ENCODE results near the gene IYD.
"Not testable (repeated sequence)": the region's sequence is repeated elsewhere in the genome, so short reads cannot be mapped to it uniquely, and the experiment has no call there.

Gene IYD

DNA sequence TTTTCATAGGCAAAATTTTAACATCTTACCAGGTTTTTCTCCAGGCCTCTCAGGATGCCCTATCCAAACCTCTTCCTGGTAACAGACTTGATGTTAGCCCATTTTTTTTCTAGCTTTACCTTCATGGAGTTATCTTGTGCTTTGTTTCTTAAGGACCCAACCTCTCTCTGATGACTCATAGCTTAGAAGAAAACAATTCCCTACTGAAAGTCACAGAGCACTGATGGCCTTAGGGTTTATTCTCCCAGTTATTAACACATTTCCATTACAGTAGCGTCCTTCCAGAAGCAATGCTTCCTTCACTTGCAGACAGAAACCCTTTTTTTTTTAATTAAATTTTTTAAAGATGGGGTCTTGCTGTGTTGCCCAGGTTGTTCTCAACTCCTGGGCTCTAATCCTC is 79.4 kb downstream of the IYD start:
- TF ChIP-seq, protein P1, sequence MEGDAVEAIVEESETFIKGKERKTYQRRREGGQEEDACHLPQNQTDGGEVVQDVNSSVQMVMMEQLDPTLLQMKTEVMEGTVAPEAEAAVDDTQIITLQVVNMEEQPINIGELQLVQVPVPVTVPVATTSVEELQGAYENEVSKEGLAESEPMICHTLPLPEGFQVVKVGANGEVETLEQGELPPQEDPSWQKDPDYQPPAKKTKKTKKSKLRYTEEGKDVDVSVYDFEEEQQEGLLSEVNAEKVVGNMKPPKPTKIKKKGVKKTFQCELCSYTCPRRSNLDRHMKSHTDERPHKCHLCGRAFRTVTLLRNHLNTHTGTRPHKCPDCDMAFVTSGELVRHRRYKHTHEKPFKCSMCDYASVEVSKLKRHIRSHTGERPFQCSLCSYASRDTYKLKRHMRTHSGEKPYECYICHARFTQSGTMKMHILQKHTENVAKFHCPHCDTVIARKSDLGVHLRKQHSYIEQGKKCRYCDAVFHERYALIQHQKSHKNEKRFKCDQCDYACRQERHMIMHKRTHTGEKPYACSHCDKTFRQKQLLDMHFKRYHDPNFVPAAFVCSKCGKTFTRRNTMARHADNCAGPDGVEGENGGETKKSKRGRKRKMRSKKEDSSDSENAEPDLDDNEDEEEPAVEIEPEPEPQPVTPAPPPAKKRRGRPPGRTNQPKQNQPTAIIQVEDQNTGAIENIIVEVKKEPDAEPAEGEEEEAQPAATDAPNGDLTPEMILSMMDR (IDR thresholded peaks at IDR 0.05; ENCODE audit: insufficient read depth, low read length, poor library complexity, severe bottlenecking) = no peak
- no peak for DNase-seq (ENCODE audit: extremely low read depth, insufficient read length)
- H3K36me3 ChIP-seq (ENCODE audit: control insufficient read depth, insufficient read depth, low read length) = no peaks in the 10 kb centered on the region
- H3K27me3 ChIP-seq (replicated peaks; ENCODE audit: control insufficient read depth, insufficient read depth, low read length) = no peaks in the 10 kb centered on the region
- H3K4me3 ChIP-seq (replicated peaks; ENCODE audit: low read depth, low read length) = no peak overlapping the region

DNA sequence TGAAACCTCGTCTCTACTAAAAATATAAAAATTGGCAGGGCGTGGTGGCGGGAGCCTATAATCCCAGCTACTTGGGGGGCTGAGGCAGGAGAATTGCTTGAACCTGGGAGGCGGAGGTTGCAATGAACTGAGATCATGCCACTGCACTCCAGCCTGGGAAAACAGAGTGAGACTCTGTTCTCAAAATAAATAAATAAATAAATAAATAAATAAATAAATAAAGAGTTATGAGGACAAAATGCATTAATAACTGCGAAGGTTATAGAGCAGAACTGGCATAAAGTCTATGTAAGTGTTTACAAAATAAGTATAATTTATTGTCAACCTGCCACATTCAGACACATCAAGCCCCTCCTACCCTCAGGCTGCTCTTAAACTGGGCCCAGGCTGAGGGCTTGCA is 80.2 kb downstream of the IYD start:
- not testable (repeated sequence) for H3K36me3 ChIP-seq (ENCODE audit: control insufficient read depth, insufficient read depth, low read length); H3K4me3 ChIP-seq (replicated peaks; ENCODE audit: low read depth, low read length); DNase-seq (ENCODE audit: extremely low read depth, insufficient read length); H3K27me3 ChIP-seq (replicated peaks; ENCODE audit: control insufficient read depth, insufficient read depth, low read length)

DNA sequence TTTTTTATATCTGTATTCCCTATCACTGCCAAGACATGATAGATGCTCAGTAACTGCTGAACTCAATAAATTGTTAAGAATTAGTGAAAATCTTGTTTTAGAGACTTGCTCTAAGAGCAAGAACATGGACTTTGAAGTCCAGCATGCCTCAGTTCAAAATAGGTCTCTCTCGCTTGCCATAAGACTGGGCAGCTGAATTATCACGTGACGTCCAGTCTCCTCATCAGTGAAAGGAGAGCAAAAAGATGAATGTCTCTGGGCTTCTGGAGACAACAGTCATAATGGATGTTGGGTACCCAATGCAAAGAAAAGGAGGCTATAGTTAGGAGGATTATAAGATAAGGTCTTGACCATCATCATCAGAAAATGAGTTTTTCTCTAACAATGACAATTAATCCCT is 82.1 kb downstream of the IYD start:
- Histone ChIP-seq H3K27me3 (replicated peaks; ENCODE audit: control insufficient read depth, insufficient read depth, low read length) (no peaks in the 10 kb centered on the region), H3K4me3 (replicated peaks; ENCODE audit: low read depth, low read length) (no peak overlapping the region)
- no peak for DNase-seq (ENCODE audit: extremely low read depth, insufficient read length)

DNA sequence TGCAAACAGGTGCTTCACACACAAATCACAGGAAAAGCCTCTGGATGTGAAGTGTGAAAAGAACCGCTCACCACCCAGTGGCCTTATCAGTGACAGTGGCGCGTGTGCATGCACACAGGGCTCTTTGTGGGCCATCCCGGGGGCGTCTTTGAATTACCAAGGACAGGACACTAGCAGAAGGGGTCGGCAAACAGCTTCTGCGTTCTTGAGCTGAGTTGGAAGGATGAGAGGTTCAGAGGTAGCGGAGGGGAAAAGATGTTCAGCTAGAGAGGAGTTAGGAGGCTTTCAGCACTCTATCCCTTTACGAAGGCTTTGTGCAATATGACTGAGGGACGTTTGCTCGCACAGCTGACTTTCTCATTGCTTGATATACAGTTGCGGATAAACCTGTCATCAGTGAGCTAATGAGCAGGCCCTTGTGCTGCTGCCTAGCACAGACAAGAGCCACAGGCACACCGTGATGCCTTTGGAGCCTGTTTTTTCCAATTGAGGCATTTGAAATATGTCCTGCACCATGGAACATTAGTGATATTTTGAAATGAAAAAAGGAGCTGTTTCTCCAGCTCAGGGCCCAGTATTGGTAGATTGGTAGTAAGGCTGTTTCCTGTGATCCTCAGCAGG is 83.1 kb downstream of the IYD start:
- no peaks in the 10 kb centered on the region for H3K36me3 ChIP-seq (ENCODE audit: control insufficient read depth, insufficient read depth, low read length)
- no peak overlapping the region for H3K4me3 ChIP-seq (replicated peaks; ENCODE audit: low read depth, low read length)
- no peaks in the 10 kb centered on the region; the same call in 1 of the 2 replicates for H3K27me3 ChIP-seq (replicated peaks; ENCODE audit: control insufficient read depth, insufficient read depth, low read length)
- TF ChIP-seq, protein P1 (IDR thresholded peaks at IDR 0.05; ENCODE audit: insufficient read depth, low read length, poor library complexity, severe bottlenecking) = no peak
- DNase-seq (ENCODE audit: extremely low read depth, insufficient read length) = no peak

More for the DNA sequence above, 82.1 kb downstream of the IYD start:
- H3K36me3 ChIP-seq (ENCODE audit: control insufficient read depth, insufficient read depth, low read length) = no peaks in the 10 kb centered on the region
- TF ChIP-seq, protein P1 (IDR thresholded peaks at IDR 0.05; ENCODE audit: insufficient read depth, low read length, poor library complexity, severe bottlenecking) = no peak

DNA sequence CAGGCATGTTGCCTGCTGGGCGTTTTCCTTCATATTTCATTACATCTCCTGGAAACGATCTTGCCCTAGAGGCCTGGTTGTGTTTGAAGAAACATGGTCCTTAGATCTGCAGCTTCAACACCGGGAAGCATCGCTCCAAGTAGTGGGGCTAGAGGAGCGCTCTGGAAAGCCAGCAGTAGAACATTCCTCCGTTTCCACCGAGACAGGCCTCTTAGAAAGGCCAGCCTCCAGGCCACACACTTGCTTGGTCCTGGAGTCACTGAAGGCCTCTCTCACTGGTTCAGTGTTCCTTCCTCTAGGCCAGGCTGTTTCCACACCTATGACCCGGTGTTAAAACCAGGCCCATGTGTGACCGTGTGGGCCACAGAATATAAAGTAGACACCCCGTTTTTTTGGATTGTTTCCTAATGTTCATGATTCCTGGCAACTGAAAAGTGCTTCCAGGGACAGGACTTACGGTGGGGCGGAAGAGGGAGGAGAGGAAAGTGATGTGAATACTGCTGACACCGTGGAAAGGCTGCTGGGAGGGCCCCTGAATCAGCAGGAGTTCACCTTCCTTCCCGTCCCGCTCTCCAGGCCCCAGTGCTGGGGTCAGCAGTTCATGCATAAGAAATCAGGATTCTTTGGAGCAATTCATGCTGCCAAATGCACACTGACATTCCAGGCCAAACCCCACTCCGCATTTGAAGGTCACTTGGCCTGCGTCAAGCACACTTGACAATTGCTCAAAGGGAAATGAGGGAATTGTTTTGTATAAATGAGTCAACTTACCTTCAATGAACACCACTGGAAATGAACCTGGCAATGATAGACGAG is 83.8 kb downstream of the IYD start:
- DNase-seq (ENCODE audit: extremely low read depth, insufficient read length) = no peak
- H3K27me3 ChIP-seq (replicated peaks; ENCODE audit: control insufficient read depth, insufficient read depth, low read length) = no peaks in the 10 kb centered on the region; the same call in 1 of the 2 replicates

DNA sequence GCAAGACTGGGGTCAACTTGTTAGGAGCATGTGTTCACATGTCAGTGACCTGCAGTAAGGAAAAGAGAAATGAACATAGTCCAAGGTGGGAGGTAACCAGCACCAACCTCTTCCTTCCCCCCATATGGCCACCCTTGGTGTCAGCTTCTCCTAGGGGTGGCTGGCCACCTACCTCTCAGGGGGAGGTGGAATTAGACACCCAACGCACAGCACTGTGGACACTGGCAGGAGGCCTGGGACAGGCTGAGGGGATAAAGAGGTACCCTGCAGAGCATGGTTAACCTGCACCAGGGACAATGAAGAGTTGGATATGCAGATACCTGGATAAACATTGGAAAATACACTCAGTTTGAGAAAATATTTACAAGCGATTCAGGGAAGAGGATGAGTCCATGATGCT is 84.5 kb downstream of the IYD start:
- TF ChIP-seq, protein P1 (IDR thresholded peaks at IDR 0.05; ENCODE audit: insufficient read depth, low read length, poor library complexity, severe bottlenecking) = no peak
- no peak for DNase-seq (ENCODE audit: extremely low read depth, insufficient read length)
- H3K4me3 ChIP-seq (replicated peaks; ENCODE audit: low read depth, low read length) = no peak overlapping the region
- H3K27me3 ChIP-seq (replicated peaks; ENCODE audit: control insufficient read depth, insufficient read depth, low read length) = no peaks in the 10 kb centered on the region; the same call in 1 of the 2 replicates
- no peaks in the 10 kb centered on the region for H3K36me3 ChIP-seq (ENCODE audit: control insufficient read depth, insufficient read depth, low read length)

More for the DNA sequence above, 83.8 kb downstream of the IYD start:
- Histone ChIP-seq H3K4me3 (replicated peaks; ENCODE audit: low read depth, low read length) (no peak overlapping the region), H3K36me3 (ENCODE audit: control insufficient read depth, insufficient read depth, low read length) (no peaks in the 10 kb centered on the region)
- TF ChIP-seq, protein P1 (IDR thresholded peaks at IDR 0.05; ENCODE audit: insufficient read depth, low read length, poor library complexity, severe bottlenecking) = no peak

Data from GM06990 (cell line).